HG03354 (cell line): Measurements from ENCODE around the gene GRK6.
A peak's percentile ranks its signal among the peaks of the same experiment; 100 is the strongest.

Experiments
- ATAC-seq: cut with Tn5 transposase; IDR thresholded peaks from one replicate; pipeline ENCODE4 v1.9.1; 2021; ENCODE audit warnings: mild to moderate bottlenecking; ENCODE audit not compliant: unreplicated experiment, poor library complexity, severe bottlenecking

GRK6 gene

GRCh38 chr5:177449140-177450061 is 22.9 kb downstream of the GRK6 start:
- no peak for ATAC-seq

GRCh38 chr5:177450667-177451424 is 24.4 kb downstream of the GRK6 start:
- no peak for ATAC-seq

- ATAC-seq = no peak
Observed at GRCh38 chr5:177452688-177453638, 26.5 kb downstream of the GRK6 start.

DNA sequence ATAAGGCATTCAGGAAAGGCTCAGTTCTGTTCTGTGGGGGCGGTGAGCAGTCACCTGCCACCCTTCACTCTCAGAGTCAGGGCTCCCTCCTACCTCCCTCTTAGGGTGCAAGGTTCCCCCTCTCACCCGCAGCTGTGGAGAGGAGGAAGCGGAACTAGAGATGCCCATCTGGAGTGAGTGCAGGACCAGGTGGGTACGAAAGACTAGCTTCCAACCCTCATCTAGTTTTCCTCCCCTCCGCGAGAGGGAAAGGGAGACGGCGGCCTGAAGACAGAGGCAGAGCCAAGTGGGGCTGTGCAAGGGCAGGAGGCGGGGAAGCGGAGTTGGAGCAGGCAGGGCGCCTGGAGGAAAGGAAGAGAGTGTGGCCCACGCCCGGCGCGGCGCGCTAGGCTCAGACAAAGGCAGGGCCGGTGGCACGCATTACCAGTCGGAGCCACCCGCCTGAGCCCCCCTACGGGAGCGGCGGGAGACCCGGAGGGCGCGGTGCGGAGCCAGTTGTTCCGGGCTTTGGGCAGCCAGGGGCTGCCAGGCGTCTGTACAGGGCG is 27.4 kb downstream of the GRK6 start:
- ATAC-seq = peak; percentile 2

DNA sequence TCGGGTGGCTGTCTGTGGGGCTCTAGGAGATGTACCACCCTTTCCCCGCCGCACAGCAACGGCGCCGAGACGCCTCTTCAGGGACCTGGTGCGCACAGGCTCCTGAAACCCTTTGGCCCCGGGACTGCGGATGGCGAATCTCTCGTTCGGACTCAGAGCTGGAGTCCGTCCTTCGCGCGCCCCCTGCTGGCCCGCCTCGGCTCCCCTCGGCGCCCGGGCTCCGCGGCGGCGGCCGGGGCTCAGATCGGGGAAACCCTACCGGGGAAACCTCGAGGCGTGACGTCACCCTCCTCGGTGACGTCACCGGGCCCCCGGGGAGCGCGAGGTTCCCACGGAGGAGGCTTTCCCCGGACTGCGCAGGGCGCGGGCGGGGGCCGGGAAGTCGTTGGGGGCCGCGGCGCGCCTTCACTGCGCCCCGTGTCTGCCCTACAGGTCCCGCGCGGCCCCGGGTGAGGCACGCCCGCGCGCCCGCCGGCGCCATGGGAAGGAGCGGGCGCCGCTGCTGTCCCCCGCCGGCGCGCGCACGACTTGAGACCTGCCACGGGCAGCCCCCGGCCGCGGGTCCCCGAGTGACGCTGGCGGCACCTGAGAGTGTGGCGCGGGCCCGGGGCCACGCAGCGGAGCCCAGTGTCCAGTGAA is 28.0 kb downstream of the GRK6 start:
- ATAC-seq = peak; percentile 50

DNA sequence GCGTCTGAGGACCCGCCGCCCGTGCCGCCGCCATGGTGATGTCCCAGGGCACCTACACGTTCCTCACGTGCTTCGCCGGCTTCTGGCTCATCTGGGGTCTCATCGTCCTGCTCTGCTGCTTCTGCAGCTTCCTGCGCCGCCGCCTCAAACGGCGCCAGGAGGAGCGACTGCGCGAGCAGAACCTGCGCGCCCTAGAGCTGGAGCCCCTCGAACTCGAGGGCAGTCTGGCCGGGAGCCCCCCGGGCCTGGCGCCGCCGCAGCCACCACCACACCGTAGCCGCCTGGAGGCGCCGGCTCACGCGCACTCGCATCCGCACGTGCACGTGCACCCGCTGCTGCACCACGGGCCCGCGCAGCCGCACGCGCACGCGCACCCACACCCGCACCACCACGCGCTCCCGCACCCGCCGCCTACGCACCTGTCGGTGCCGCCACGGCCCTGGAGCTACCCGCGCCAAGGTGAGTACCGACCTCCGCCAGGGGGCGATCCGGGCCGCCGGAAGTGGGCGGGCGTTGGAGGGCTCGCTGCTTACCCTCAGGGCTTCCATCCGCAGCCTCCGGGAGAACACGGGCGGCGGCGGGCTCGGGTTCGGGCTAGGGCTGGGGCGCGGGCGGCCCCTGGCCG is 28.7 kb downstream of the GRK6 start:
- ATAC-seq = peak; percentile 55

GRCh38 chr5:177455661-177456590 is 29.4 kb downstream of the GRK6 start:
- peak; percentile 24 for ATAC-seq

DNA sequence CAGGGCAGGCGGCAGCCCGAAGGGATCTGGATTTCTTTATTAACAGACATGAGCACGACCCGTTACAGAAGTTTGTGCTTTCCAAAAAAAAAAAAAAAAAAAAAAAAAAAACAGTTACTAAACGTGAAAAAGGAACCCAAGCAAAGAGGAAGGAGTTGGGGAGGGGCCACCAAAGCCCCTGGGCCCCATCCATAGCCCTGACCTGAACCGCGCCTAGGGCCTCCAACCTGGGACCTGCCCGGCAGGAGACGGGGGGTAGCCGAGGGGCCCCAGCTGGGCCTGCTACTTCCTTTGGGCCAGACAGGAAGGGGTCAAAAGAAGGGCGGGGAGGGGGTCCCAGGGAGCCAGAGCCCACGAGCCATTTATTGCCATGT is 30.1 kb downstream of the GRK6 start:
- ATAC-seq = no peak

GRCh38 chr5:177456976-177457851 is 30.7 kb downstream of the GRK6 start:
- ATAC-seq = peak; percentile 54

GRCh38 chr5:177457852-177458681 is 31.6 kb downstream of the GRK6 start:
- ATAC-seq = no peak

- no peak for ATAC-seq
Observed at GRCh38 chr5:177458912-177459350, 32.5 kb downstream of the GRK6 start.

GRCh38 chr5:177459357-177459756 is 32.9 kb downstream of the GRK6 start:
- ATAC-seq = no peak

DNA sequence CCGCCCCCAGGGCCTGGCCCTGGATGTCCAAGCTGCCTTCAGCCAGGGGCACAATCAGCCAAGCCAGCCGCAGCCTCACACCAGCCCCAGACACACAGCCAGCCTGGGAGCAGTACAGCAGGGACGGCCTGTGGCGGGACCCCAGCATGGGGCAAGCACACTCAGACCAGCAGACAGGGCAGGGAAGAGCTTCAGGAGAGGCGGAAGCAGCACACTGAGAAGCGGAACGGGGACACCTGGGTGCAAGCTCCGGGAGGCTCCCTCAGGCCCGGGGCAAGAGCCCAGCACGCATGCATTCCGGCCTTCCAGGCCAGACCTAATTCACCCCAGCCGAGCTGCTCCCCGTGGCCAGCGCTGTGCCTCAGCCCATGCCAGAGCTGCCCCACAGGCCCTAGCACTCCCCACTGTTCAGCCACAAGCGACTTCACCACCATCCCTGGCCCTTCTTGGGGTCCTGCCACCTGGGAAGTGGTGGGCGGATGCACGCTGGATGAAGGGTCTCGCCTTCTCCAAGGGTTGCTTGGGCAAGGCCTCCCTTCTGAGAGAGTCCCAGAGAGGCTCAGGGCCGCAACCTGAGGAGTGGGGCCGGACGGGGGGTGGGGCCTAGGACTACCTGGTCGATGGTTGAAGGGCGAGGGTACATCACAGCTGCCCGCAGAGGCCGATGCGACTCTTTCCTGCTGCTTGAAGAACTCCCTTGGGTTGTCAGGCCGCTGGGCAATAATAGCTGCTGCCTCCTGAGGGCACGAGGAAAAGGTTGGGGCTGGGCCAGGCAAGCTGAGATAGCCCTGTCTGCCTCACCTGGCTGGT is 33.5 kb downstream of the GRK6 start:
- no peak for ATAC-seq

DNA sequence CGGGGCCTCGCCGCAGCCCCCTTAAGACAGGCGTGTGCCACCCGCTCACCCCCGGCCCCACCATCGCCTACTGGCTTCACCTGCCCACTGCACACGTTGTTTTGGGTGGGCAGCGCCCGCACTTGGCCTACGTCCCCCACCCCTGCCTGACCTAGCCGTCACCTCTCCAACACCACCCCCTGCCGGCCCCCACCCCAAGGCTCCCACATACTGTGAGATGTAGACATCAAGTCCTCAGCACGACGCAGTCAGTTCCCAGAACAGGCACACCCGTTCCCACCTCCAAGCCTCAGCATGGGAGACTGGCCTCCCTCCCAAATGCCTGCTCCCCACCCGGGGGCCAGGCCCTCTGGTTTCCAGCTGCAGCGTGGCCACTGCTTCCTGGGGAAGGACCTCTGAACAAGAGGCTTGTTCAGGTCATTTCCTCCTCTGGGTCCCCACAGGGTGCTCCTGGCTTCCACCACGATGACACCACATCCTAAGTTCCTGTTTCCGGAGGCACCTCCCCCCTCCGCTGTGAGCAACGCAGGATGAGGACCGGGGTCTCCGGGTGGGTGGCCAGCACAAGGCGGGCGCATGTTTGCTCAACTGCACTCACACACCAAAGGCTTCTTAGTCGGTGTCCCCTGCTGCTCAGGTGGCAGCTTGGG is 35.7 kb downstream of the GRK6 start:
- ATAC-seq = no peak

- no peak for ATAC-seq
Observed at GRCh38 chr5:177465044-177465443, 38.6 kb downstream of the GRK6 start.
